CD8-positive, alpha-beta memory T cell (primary cell): Measurements from ENCODE around the gene CD300LB. TPM values are rescaled to one million over a fixed set of nuclear protein-coding genes. Genes with fewer than 3 reads are reported as not detected.
"Not testable (repeated sequence)": the region's sequence is repeated elsewhere in the genome, so short reads cannot be mapped to it uniquely, and the experiment has no call there.

Experiments
- CTCF ChIA-PET: fragments of 350-600 bp; sonication (Branson Sonifier 250); formaldehyde crosslinking; loops from one replicate; lab custom pipeline; 2021; ENCODE audit warnings: antibody characterized with exemption; lab: Charles Lee
- POLR2A ChIA-PET: fragments of 350-600 bp; sonication (Branson Sonifier 250); formaldehyde crosslinking; loops from one replicate; lab custom pipeline; 2021; ENCODE audit warnings: antibody characterized with exemption; lab: Charles Lee
- DNase-seq, 5 donors: peaks; one replicate each; pipeline versions ENCODE4 v3.0.0 to v3.0.0-alpha.2; 2020 to 2022; ENCODE audit warnings: mixed read lengths in 1 of 5
- H3K27ac ChIP-seq: one replicate; pipeline ENCODE4 v1.7.0; 2013; ENCODE audit warnings: low read depth, mild to moderate bottlenecking, low read length, moderate library complexity
- H3K27me3 ChIP-seq: 2 replicates; pipeline ENCODE4 v1.7.0; 2013; ENCODE audit warnings: low read length, mild to moderate bottlenecking; ENCODE audit not compliant: insufficient read depth, poor library complexity, severe bottlenecking
- H3K36me3 ChIP-seq: 2 replicates; pipeline ENCODE4 v1.7.0; 2013; ENCODE audit warnings: mild to moderate bottlenecking, low read length, moderate library complexity; ENCODE audit not compliant: insufficient read depth
- H3K4me1 ChIP-seq: 2 replicates; pipeline ENCODE4 v1.7.0; 2013; ENCODE audit warnings: mild to moderate bottlenecking, low read length, moderate library complexity; ENCODE audit not compliant: insufficient read depth
- H3K4me3 ChIP-seq: 2 replicates; pipeline ENCODE4 v1.7.0; 2013; ENCODE audit warnings: mild to moderate bottlenecking, low read length
- H3K9me3 ChIP-seq: 2 replicates; pipeline ENCODE4 v1.7.0; 2013; ENCODE audit warnings: mild to moderate bottlenecking, low read length
- H3K27ac Mint-ChIP-seq, 8 donors: one replicate each; pipeline ENCODE4 v1.8.0; 2020 to 2021; ENCODE audit warnings: mixed read lengths in 8 of 8, mild to moderate bottlenecking in 6 of 8, inconsistent platforms in 3 of 8, moderate library complexity in 3 of 8
- H3K27me3 Mint-ChIP-seq, 2 donors: one replicate each; pipeline ENCODE4 v1.8.0; 2020 to 2021; ENCODE audit warnings: mixed read lengths in 2 of 2, mild to moderate bottlenecking in 1 of 2, moderate library complexity in 1 of 2
- H3K36me3 Mint-ChIP-seq, 3 donors: one replicate each; pipeline ENCODE4 v1.8.0; 2020 to 2021; ENCODE audit warnings: mixed read lengths in 3 of 3, inconsistent platforms in 1 of 3, mild to moderate bottlenecking in 1 of 3
- H3K4me1 Mint-ChIP-seq, 3 donors: one replicate each; pipeline ENCODE4 v1.8.0; 2020 to 2021; ENCODE audit warnings: mixed read lengths in 3 of 3, inconsistent platforms in 1 of 3, mild to moderate bottlenecking in 1 of 3
- H3K4me3 Mint-ChIP-seq, 7 donors: one replicate each; pipeline ENCODE4 v1.8.0; 2020 to 2021; ENCODE audit warnings: mixed read lengths in 7 of 7, mild to moderate bottlenecking in 6 of 7, moderate library complexity in 4 of 7, inconsistent platforms in 2 of 7
- H3K9me3 Mint-ChIP-seq, 5 donors: one replicate each; pipeline ENCODE4 v1.8.0; 2020 to 2022; ENCODE audit warnings: mixed read lengths in 5 of 5, mild to moderate bottlenecking in 3 of 5, moderate library complexity in 2 of 5, inconsistent platforms in 1 of 5
- polyA plus RNA-seq: library from polyadenylated mRNA; unstranded; fragments of 300-500 nt; fragmentation: Illumina TruSeq; gene quantifications from one replicate; pipeline ENCODE4 v1.2.3, GENCODE V29; 2021
- total RNA-seq, 2 experiments: library from RNA; stranded (reverse); gene quantifications; one replicate each; pipeline ENCODE4 v1.2.3, GENCODE V29; 2021

Gene CD300LB
- total and polyA plus RNA-seq, 3 experiments from 2014 or later = 0.11 TPM; not detected in 2

- no peak overlapping the region for H3K27ac ChIP-seq
- Mint-ChIP-seq H3K4me1 (peaks cover 0 to 7% (median 7%) of the 10 kb centered on the region in 3 donors), H3K27ac (no peak overlapping the region), H3K4me3 (no peak overlapping the region), H3K36me3 (peaks cover 0 to 9% (median 1%) of the 10 kb centered on the region in 3 donors), H3K27me3 (peaks cover 22 to 78% of the 10 kb centered on the region in 2 donors), H3K9me3 (peaks cover 0 to 14% (median 5%) of the 10 kb centered on the region in 5 donors)
- H3K9me3 ChIP-seq = no peaks in the 10 kb centered on the region
- no peaks in the 10 kb centered on the region for H3K4me1 ChIP-seq
- H3K36me3 ChIP-seq = no peaks in the 10 kb centered on the region
- no peak overlapping the region for H3K4me3 ChIP-seq
- no peak for DNase-seq
- CTCF ChIA-PET = no interaction called here
- POLR2A ChIA-PET = no interaction called here
- H3K27me3 ChIP-seq = peaks cover 11% of the 10 kb centered on the region
Observed at GRCh38 chr17:74522381-74523105, 8.7 kb downstream of the CD300LB start.

- Mint-ChIP-seq H3K36me3 (peaks cover 0 to 9% (median 1%) of the 10 kb centered on the region in 3 donors), H3K27ac (no peak overlapping the region), H3K4me3 (peak overlapping the region in 2 of 7 donors; percentile 23 to 31), H3K4me1 (peaks cover 0 to 7% (median 7%) of the 10 kb centered on the region in 3 donors), H3K27me3 (peaks cover 18 to 78% of the 10 kb centered on the region in 2 donors), H3K9me3 (peaks cover 0 to 12% (median 3%) of the 10 kb centered on the region in 5 donors)
- no peak overlapping the region for H3K27ac ChIP-seq
- CTCF ChIA-PET = no interaction called here
- no peak for DNase-seq
- H3K9me3 ChIP-seq = no peaks in the 10 kb centered on the region
- POLR2A ChIA-PET = no interaction called here
- peaks cover 4% of the 10 kb centered on the region for H3K27me3 ChIP-seq
- no peaks in the 10 kb centered on the region for H3K36me3 ChIP-seq
- H3K4me3 ChIP-seq = no peak overlapping the region
- no peaks in the 10 kb centered on the region for H3K4me1 ChIP-seq
Observed at GRCh38 chr17:74521701-74522201, 9.5 kb downstream of the CD300LB start.

GRCh38 chr17:74520790-74521480 lies 10.3 kb downstream of the CD300LB start:
- no peak for DNase-seq
- H3K4me1 Mint-ChIP-seq = peaks cover 0 to 7% (median 7%) of the 10 kb centered on the region in 3 donors
- peaks cover 18 to 77% of the 10 kb centered on the region in 2 donors for H3K27me3 Mint-ChIP-seq
- no peak overlapping the region for H3K4me3 ChIP-seq
- POLR2A ChIA-PET = no interaction called here
- H3K9me3 ChIP-seq = no peaks in the 10 kb centered on the region
- no peaks in the 10 kb centered on the region for H3K36me3 ChIP-seq
- H3K36me3 Mint-ChIP-seq = peaks cover 0 to 9% (median 1%) of the 10 kb centered on the region in 3 donors
- H3K4me1 ChIP-seq = no peaks in the 10 kb centered on the region
- H3K27me3 ChIP-seq = peaks cover 3% of the 10 kb centered on the region
- H3K4me3 Mint-ChIP-seq = no peak overlapping the region
- H3K27ac ChIP-seq = no peak overlapping the region
- peaks cover 0 to 12% (median 3%) of the 10 kb centered on the region in 5 donors for H3K9me3 Mint-ChIP-seq
- peak overlapping the region in 1 of 8 donors; percentile 7 for H3K27ac Mint-ChIP-seq
- CTCF ChIA-PET = interaction anchor here (0.7 kb wide), 1 partner anchor 290 kb away, joined by 4 read pairs; no protein-coding TSS in a partner anchor

GRCh38 chr17:74520016-74520434 lies 11.2 kb downstream of the CD300LB start:
- Histone ChIP-seq H3K9me3 (no peaks in the 10 kb centered on the region), H3K36me3 (no peaks in the 10 kb centered on the region), H3K4me1 (no peaks in the 10 kb centered on the region), H3K27ac (no peak overlapping the region), H3K4me3 (no peak overlapping the region), H3K27me3 (peaks cover 3% of the 10 kb centered on the region)
- Mint-ChIP-seq H3K4me1 (peaks cover 0 to 7% (median 7%) of the 10 kb centered on the region in 3 donors), H3K27me3 (peaks cover 15 to 72% of the 10 kb centered on the region in 2 donors), H3K9me3 (peaks cover 0 to 12% (median 5%) of the 10 kb centered on the region in 5 donors), H3K36me3 (peaks cover 0 to 9% (median 1%) of the 10 kb centered on the region in 3 donors), H3K4me3 (no peak overlapping the region), H3K27ac (no peak overlapping the region)
- ChIA-PET POLR2A (no interaction called here), CTCF (interaction anchor here (0.7 kb wide), 1 partner anchor 289 kb away, joined by 4 read pairs; no protein-coding TSS in a partner anchor)
- no peak for DNase-seq

- H3K36me3 ChIP-seq, H3K4me3 ChIP-seq, CTCF ChIA-PET, H3K4me3 Mint-ChIP-seq, H3K9me3 ChIP-seq, POLR2A ChIA-PET, H3K27me3 ChIP-seq, DNase-seq, H3K4me1 ChIP-seq, H3K27ac ChIP-seq: not testable (repeated sequence)
- H3K36me3 Mint-ChIP-seq = peaks cover 0 to 20% (median 1%) of the 10 kb centered on the region in 3 donors
- peaks cover 18 to 69% of the 10 kb centered on the region in 2 donors for H3K27me3 Mint-ChIP-seq
- H3K9me3 Mint-ChIP-seq = peaks cover 0 to 22% (median 12%) of the 10 kb centered on the region in 5 donors
- H3K27ac Mint-ChIP-seq = peak overlapping the region in 1 of 8 donors; percentile 23
- H3K4me1 Mint-ChIP-seq = peaks cover 0 to 16% (median 12%) of the 10 kb centered on the region in 3 donors
Observed at GRCh38 chr17:74518413-74518981, 12.8 kb downstream of the CD300LB start.

- Histone ChIP-seq H3K36me3 (no peaks in the 10 kb centered on the region), H3K4me3 (no peak overlapping the region), H3K27me3 (peaks cover 5% of the 10 kb centered on the region), H3K27ac (no peak overlapping the region), H3K4me1 (no peaks in the 10 kb centered on the region), H3K9me3 (no peaks in the 10 kb centered on the region)
- peaks cover 0 to 16% (median 11%) of the 10 kb centered on the region in 3 donors for H3K4me1 Mint-ChIP-seq
- H3K27me3 Mint-ChIP-seq = peaks cover 19 to 69% of the 10 kb centered on the region in 2 donors
- no peak for DNase-seq
- H3K9me3 Mint-ChIP-seq = peaks cover 0 to 19% (median 11%) of the 10 kb centered on the region in 5 donors
- H3K4me3 Mint-ChIP-seq = no peak overlapping the region
- ChIA-PET POLR2A (no interaction called here), CTCF (no interaction called here)
- H3K27ac Mint-ChIP-seq = no peak overlapping the region
- peaks cover 0 to 29% (median 1%) of the 10 kb centered on the region in 3 donors for H3K36me3 Mint-ChIP-seq
Observed at GRCh38 chr17:74516561-74517328, 14.5 kb downstream of the CD300LB start.

GRCh38 chr17:74515941-74516340 lies 15.3 kb downstream of the CD300LB start:
- peaks cover 0 to 29% (median 1%) of the 10 kb centered on the region in 3 donors for H3K36me3 Mint-ChIP-seq
- H3K9me3 Mint-ChIP-seq = peaks cover 0 to 19% (median 11%) of the 10 kb centered on the region in 5 donors

More at GRCh38 chr17:74515941-74516340, 15.3 kb downstream of the CD300LB start:
- CTCF ChIA-PET = no interaction called here
- no peaks in the 10 kb centered on the region for H3K9me3 ChIP-seq
- Mint-ChIP-seq H3K27me3 (peaks cover 19 to 61% of the 10 kb centered on the region in 2 donors), H3K4me1 (peaks cover 0 to 10% (median 7%) of the 10 kb centered on the region in 3 donors), H3K4me3 (no peak overlapping the region), H3K27ac (no peak overlapping the region)
- no peak overlapping the region for H3K4me3 ChIP-seq
- no peaks in the 10 kb centered on the region for H3K36me3 ChIP-seq
- peaks cover 5% of the 10 kb centered on the region for H3K27me3 ChIP-seq
- no peak for DNase-seq
- POLR2A ChIA-PET = no interaction called here
- H3K4me1 ChIP-seq = no peaks in the 10 kb centered on the region
- no peak overlapping the region for H3K27ac ChIP-seq
